Right lobe of liver (tissue), 6 donors: ENCODE measurements around the gene PRKD2. TPM values are rescaled to one million over a fixed set of nuclear protein-coding genes. Genes with fewer than 3 reads are reported as not detected.
A peak's percentile ranks its signal among the peaks of the same experiment; 100 is the strongest.
"Not testable (repeated sequence)": the region's sequence is repeated elsewhere in the genome, so short reads cannot be mapped to it uniquely, and the experiment has no call there.

Experiments
- ATAC-seq, 4 donors: fragments of 200-7000 bp; cut with Tn5 transposase; one replicate each; pipeline ENCODE4 v1.9.1; 2020; ENCODE audit warnings: mild to moderate bottlenecking in 4 of 4, moderate library complexity in 4 of 4
- DNase-seq, 3 donors: peaks; one replicate each; pipeline ENCODE4 v3.0.0-alpha.2; 2020
- H3K27ac ChIP-seq, 3 donors: fragments of 200-600 bp; one replicate each; pipeline ENCODE4 v1.8.0; 2022
- H3K27me3 ChIP-seq, 2 donors: fragments of 200-600 bp; one replicate each; pipeline ENCODE4 v1.8.0; 2022
- H3K36me3 ChIP-seq, 4 donors: fragments of 200-600 bp; sonication (generic) in 1 of 4; one replicate each; pipeline versions ENCODE4 v1.5.1 to v1.8.0; 2017 to 2022; ENCODE audit warnings: control low read depth in 1 of 4
- H3K4me1 ChIP-seq, 4 donors: fragments of 200-600 bp; sonication (generic) in 1 of 4; one replicate each; pipeline versions ENCODE4 v1.5.1 to v1.8.0; 2017 to 2022; ENCODE audit warnings: control low read depth in 1 of 4
- H3K4me3 ChIP-seq, 3 donors: fragments of 200-600 bp; one replicate each; pipeline ENCODE4 v1.8.0; 2022
- H3K9me3 ChIP-seq, 4 donors: fragments of 200-600 bp; sonication (generic) in 1 of 4; one replicate each; pipeline versions ENCODE4 v1.5.1 to v1.8.0; 2017 to 2022; ENCODE audit warnings: control low read depth in 1 of 4
- POLR2A ChIP-seq: fragments of 450-650 bp; IDR thresholded peaks from one replicate; pipeline ENCODE4 v1.6.1; 2017; ENCODE audit warnings: antibody characterized with exemption, mild to moderate bottlenecking
- WGBS: methylation state at CpG from one replicate; pipeline ENCODE4 v1.1.6; 2018; ENCODE audit warnings: low coverage, low lambda C conversion rate; ENCODE audit not compliant: insufficient coverage; ENCODE audit errors: missing lambda C conversion rate; 5-methylcytosine and 5-hydroxymethylcytosine counted together
- intact Hi-C, 2 donors: fragments of 100-400 bp; cut with DNase I; formaldehyde crosslinking; loops; one replicate each; pipeline versions ENCODE4 v1.11.2 to v1.14.1; 2022
- long read RNA-seq: library from polyadenylated mRNA; unstranded; transcript quantifications from one replicate; pipeline ENCODE4 v2.0.0, GENCODE V29; 2019
- total RNA-seq, 6 experiments: library from RNA; depleted of rRNA in 2 of 6; stranded (reverse); fragments of >200 nt in 2 of 6; fragmentation: NEBNext Ultra II Directional in 3 of 6; extraction: Animal tissue kit (Norgen Biotek cat#: 25700) in 3 of 6; gene quantifications; one replicate each; pipeline versions ENCODE4 v1.1.0 to v1.2.4, GENCODE V29; 2016 to 2023
- TF ChIP-seq, protein P1 (sequence below), 4 donors: fragments of 200-600 bp in 3 of 4; fragments of 450-650 bp in 1 of 4; IDR thresholded peaks; one replicate each; pipeline versions ENCODE4 v1.5.1 to v1.8.0; 2016 to 2022; ENCODE audit warnings: antibody characterized with exemption in 4 of 4, mild to moderate bottlenecking in 2 of 4
- donor health status: DM: no; HTN: yes; CAD: no.
- donor health status: DM: no; HTN: no; CAD: no.
- donor health status: DM: no; HTN: no; CAD: no.
- donor health status: DM: no; HTN: yes; CAD: no.
- donor health status: DM: no; HTN: yes; CAD: no.

Gene PRKD2
- 10 to 100 TPM; 15.1 to 20.2 (median 16.9) TPM for total RNA-seq
- long read RNA-seq, partial matches to known transcripts, result 1 of 1 reads
- long read RNA-seq, other reads (novel, unspliced or antisense), result 0 of 1 reads

DNA sequence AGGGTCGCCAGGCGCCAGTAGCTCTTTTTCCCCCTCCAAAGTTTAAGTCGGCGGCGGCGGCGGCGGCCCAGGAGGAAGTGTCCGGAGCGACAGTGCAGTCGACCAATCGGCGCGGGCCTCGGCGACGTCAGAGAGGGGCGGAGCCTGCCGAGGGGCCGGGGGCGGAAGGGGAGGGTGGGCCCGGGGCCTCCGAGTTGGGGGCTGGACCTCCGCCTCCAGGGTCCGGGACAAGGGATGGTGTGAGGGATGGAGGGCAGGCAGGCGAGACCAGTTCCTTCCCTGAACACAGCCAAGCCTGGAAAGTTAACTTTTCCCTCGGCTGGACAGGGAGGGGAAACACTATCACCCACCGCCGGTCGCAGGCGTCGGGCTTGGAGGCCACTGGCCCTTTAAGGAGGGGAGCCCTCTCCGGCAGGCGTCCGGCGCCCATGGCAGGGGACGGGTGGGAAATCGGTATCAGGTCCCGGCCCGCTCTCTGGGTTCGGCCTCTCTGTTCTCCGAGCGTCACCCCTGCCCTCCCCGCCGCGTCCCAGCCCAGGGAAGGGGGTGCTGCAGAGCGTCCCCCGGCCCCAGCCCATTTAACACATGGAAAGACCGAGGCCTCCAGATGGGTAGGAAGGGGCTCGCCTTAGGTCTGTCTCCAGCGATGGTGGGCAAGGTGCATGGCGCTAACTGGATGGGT is at the start of gene PRKD2:
Gene PRKD2, minus strand, starts transcription at position 81 of the 682 bp plus-strand sequence. CDS start 744 bp downstream, outside the sequence.
- peak; percentile 93 to 96 (median 94) for DNase-seq
- Histone ChIP-seq H3K4me1 (peaks cover 0 to 17% (median 5%) of the 10 kb centered on the region in 4 donors), H3K4me3 (peak within 1 kb of the TSS; percentile 64 to 69 (median 66)), H3K27ac (peak within 1 kb of the TSS; percentile 93 to 98 (median 94)), H3K27me3 (no peaks in the 10 kb centered on the region), H3K36me3 (peaks cover 0 to 17% (median 2%) of the 10 kb centered on the region in 4 donors), H3K9me3 (no peaks in the 10 kb centered on the region)
- intact Hi-C loops, result no loop called here
- 0% methylated on average over 4 of the region's 52 CpGs for WGBS
- ATAC-seq, result peak; percentile 74 to 80 (median 76)
- TF ChIP-seq, protein P1, sequence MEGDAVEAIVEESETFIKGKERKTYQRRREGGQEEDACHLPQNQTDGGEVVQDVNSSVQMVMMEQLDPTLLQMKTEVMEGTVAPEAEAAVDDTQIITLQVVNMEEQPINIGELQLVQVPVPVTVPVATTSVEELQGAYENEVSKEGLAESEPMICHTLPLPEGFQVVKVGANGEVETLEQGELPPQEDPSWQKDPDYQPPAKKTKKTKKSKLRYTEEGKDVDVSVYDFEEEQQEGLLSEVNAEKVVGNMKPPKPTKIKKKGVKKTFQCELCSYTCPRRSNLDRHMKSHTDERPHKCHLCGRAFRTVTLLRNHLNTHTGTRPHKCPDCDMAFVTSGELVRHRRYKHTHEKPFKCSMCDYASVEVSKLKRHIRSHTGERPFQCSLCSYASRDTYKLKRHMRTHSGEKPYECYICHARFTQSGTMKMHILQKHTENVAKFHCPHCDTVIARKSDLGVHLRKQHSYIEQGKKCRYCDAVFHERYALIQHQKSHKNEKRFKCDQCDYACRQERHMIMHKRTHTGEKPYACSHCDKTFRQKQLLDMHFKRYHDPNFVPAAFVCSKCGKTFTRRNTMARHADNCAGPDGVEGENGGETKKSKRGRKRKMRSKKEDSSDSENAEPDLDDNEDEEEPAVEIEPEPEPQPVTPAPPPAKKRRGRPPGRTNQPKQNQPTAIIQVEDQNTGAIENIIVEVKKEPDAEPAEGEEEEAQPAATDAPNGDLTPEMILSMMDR (IDR thresholded peaks at IDR 0.05), result no peak
- peak; percentile 16 for TF ChIP-seq POLR2A

DNA sequence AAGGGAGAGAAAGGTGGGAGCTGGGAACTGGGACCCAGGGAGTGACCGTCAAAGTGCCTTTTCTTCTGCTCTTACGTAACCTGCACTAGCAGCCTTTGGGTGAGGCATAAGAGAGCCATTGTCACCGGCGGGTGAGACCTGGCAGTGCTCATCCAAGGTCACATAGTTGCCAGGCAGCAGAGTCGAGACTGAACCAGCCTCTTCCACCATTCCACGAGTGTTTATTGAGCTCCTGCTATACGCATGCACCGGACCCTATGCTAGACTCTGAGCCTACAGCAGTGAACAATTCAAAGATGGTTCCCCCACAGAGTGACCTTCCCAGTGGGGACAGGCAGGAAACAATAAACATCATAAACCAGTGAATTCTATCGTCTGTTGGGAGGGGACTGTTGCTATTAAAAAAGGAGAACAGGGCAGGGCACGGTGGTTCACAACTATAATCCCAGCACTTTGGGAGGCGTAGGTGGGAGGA is 47.9 kb upstream of the PRKD2 start:
- Histone ChIP-seq H3K27ac (no peak overlapping the region), H3K4me3 (no peak overlapping the region), H3K36me3 (no peaks in the 10 kb centered on the region), H3K4me1 (peaks cover 0 to 7% (median 0%) of the 10 kb centered on the region in 4 donors), H3K9me3 (no peaks in the 10 kb centered on the region), H3K27me3 (no peaks in the 10 kb centered on the region)
- 66% methylated on average over 6 of the region's 11 CpGs for WGBS
- peak; percentile 54 to 59 (median 56) for ATAC-seq
- TF ChIP-seq, protein P1 (IDR thresholded peaks at IDR 0.05), result no peak
- TF ChIP-seq POLR2A, result no peak
- no peak for DNase-seq
- intact Hi-C loops, result no loop called here

DNA sequence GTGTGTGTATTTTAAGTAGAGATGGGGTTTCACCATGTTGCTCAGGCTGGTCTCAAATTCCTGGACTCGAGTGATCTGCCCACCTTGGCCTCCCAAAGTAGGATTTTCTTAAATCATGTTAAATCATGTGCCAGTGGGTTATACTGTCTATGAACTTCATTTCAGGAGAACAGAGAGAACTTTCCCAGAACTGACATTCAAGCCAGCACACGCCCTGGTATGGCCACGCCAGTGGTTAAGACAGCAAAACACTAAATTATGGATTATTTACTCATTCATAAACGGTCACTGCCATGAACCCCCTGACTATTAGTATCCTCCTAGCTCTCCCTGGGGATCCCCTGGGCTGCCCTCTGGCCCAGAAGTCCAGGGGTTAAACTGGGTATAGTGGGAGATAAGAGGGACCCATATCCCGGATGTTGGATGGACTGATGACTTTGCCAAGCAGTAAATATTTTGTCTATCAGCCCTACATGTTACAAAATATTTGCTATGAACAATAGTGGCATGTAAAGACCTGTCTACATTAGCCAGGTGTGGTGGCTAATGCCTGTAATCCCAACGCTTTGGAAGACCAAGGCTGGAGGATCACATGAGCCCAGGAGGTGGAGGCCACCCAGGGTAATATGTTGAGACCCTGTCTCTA is 45.5 kb upstream of the PRKD2 start:
- peaks cover 0 to 12% (median 0%) of the 10 kb centered on the region in 4 donors for H3K4me1 ChIP-seq
- intact Hi-C loops, result no loop called here
- TF ChIP-seq POLR2A, result no peak
- TF ChIP-seq, protein P1 (IDR thresholded peaks at IDR 0.05), result no peak
- H3K27ac ChIP-seq, result no peak overlapping the region
- no peaks in the 10 kb centered on the region for H3K36me3 ChIP-seq
- WGBS, result 67% methylated on average over 4 of the region's 6 CpGs
- DNase-seq, result no peak
- no peaks in the 10 kb centered on the region for H3K9me3 ChIP-seq
- ATAC-seq, result no peak
- no peaks in the 10 kb centered on the region for H3K27me3 ChIP-seq
- no peak overlapping the region for H3K4me3 ChIP-seq

DNA sequence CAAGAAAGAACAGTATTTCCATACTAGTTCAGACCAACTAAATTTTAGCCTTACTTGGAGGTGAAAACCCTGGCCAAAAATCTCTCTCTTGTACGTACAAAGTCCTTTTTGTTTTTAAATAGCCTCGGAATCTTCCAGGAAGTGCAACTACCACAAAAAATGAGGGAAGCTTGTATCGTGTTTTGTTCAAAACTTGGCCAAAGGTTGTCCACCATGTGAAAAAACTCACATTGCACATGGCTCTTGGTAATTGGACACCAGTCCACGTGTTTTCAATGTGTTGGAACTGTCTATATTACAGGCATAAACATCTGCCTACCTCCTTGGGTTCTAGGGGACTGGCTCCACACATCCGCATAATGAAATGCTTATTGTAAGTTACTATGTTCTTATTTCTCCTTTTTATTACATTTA is 44.5 kb upstream of the PRKD2 start:
- Histone ChIP-seq H3K9me3 (no peaks in the 10 kb centered on the region), H3K4me3 (no peak overlapping the region), H3K4me1 (peaks cover 0 to 12% (median 0%) of the 10 kb centered on the region in 4 donors), H3K36me3 (no peaks in the 10 kb centered on the region), H3K27ac (peak overlapping the region in 1 of 3 donors; percentile 36), H3K27me3 (no peaks in the 10 kb centered on the region)
- TF ChIP-seq, protein P1 (IDR thresholded peaks at IDR 0.05), result no peak
- no peak for TF ChIP-seq POLR2A
- WGBS, result 33% methylated on average over 5 of the region's 5 CpGs
- peak in 2 of 4 donors; percentile 23 to 72 for ATAC-seq
- intact Hi-C loops, result no loop called here
- DNase-seq, result no peak

DNA sequence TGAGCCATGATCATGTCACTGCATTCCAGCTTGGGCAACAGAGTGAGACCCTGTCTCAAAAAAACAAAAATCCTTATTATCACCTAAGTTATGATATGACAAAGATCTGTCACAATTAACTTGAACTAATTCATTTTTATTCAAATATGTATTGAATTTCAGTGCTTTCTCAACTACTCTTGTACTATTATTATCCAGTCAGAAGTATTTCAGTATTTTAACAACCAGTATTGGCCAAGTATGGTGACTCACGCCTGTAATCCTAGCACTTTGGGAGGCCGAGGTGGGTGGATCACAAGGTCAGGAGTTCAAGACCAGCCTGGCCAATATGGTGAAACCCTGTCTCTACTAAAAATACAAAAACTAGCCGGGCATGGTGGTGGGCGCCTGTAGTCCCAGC is 44.0 kb upstream of the PRKD2 start:
- DNase-seq, result not testable (repeated sequence)

More for the DNA sequence above, 44.0 kb upstream of the PRKD2 start:
- H3K36me3 ChIP-seq, ATAC-seq, intact Hi-C loops, H3K4me3 ChIP-seq, H3K27me3 ChIP-seq, H3K9me3 ChIP-seq, H3K27ac ChIP-seq: not testable (repeated sequence)
- WGBS, result 63% methylated on average over 4 of the region's 4 CpGs
- peaks cover 0 to 12% (median 0%) of the 10 kb centered on the region in 4 donors for H3K4me1 ChIP-seq
